HG03196 (cell line): ENCODE measurements around the gene ADCY10.
"Not testable (repeated sequence)": the region's sequence is repeated elsewhere in the genome, so short reads cannot be mapped to it uniquely, and the experiment has no call there.

Experiments used
- ATAC-seq: cut with Tn5 transposase; IDR thresholded peaks from one replicate; pipeline ENCODE4 v1.9.1; 2021; ENCODE audit not compliant: unreplicated experiment

The ADCY10 gene

GRCh38 chr1:167820684-167821355 lies 93.1 kb downstream of the ADCY10 start:
- ATAC-seq = no peak

- no peak for ATAC-seq
Observed at GRCh38 chr1:167819849-167820683, 93.9 kb downstream of the ADCY10 start.

GRCh38 chr1:167815650-167816049 lies 98.3 kb downstream of the ADCY10 start:
- ATAC-seq = no peak

GRCh38 chr1:167812972-167813371 lies 101.0 kb downstream of the ADCY10 start:
- ATAC-seq = no peak

- ATAC-seq = no peak
Observed at GRCh38 chr1:167808690-167809089, 105.2 kb downstream of the ADCY10 start.

GRCh38 chr1:167808104-167808503 lies 105.8 kb downstream of the ADCY10 start:
- ATAC-seq = no peak

- not testable (repeated sequence) for ATAC-seq
Observed at GRCh38 chr1:167806676-167807075, 107.3 kb downstream of the ADCY10 start.

GRCh38 chr1:167806235-167806634 lies 107.7 kb downstream of the ADCY10 start:
- ATAC-seq = not testable (repeated sequence)

GRCh38 chr1:167805041-167805556 lies 108.8 kb downstream of the ADCY10 start:
- no peak for ATAC-seq

GRCh38 chr1:167803358-167804207 lies 110.4 kb downstream of the ADCY10 start:
- peak; percentile 80 for ATAC-seq

GRCh38 chr1:167802235-167802634 lies 111.7 kb downstream of the ADCY10 start:
- ATAC-seq = no peak

GRCh38 chr1:167800251-167800650 lies 113.7 kb downstream of the ADCY10 start:
- ATAC-seq = no peak

GRCh38 chr1:167799747-167800146 lies 114.2 kb downstream of the ADCY10 start:
- no peak for ATAC-seq

- ATAC-seq = no peak
Observed at GRCh38 chr1:167798952-167799351, 115.0 kb downstream of the ADCY10 start.

- ATAC-seq = no peak
Observed at GRCh38 chr1:167797015-167797414, 116.9 kb downstream of the ADCY10 start.

- no peak for ATAC-seq
Observed at GRCh38 chr1:167795810-167796740, 117.9 kb downstream of the ADCY10 start.

- no peak for ATAC-seq
Observed at GRCh38 chr1:167794043-167794442, 119.9 kb downstream of the ADCY10 start.

GRCh38 chr1:167792188-167792565 lies 121.8 kb downstream of the ADCY10 start:
- no peak for ATAC-seq

- ATAC-seq = no peak
Observed at GRCh38 chr1:167791281-167792187, 122.4 kb downstream of the ADCY10 start.
